GM18499 (cell line): ENCODE data around the gene MTUS2.

ENCODE experiments used
- ATAC-seq: cut with Tn5 transposase; IDR thresholded peaks from one replicate; pipeline ENCODE4 v1.9.1; 2021; ENCODE audit warnings: moderate number of reproducible peaks; ENCODE audit not compliant: insufficient read depth, unreplicated experiment

MTUS2 gene

DNA sequence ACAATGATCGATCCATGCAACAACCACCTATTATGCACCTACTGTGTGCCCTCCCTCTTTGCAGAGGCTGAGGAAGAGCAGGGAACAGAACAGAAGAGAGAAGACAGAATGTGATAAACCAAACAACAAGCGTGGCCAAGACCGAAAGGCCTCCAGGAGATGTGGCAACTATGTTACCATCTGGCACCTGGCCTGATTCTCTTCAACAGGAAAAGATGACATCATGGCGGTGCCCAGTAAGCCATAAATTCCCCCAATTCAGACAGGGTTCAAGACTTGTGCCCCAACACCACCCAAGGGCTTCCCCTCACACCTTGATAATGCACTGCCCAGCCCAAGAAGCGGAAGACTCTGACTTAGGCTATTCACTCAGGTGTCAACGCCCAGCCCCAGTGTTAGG lies 731.1 kb downstream of the MTUS2 start:
- no peak for ATAC-seq
